Fibroblast of skin of scalp (primary cell): ENCODE data around the gene PABPN1. TPM values are rescaled to one million over a fixed set of nuclear protein-coding genes. Genes with fewer than 3 reads are reported as not detected.
"Not testable (repeated sequence)": the region's sequence is repeated elsewhere in the genome, so short reads cannot be mapped to it uniquely, and the experiment has no call there.

Source experiments
- DNase-seq: peaks from one replicate; pipeline ENCODE4 v3.0.0-alpha.2; 2013
- polyA plus RNA-seq, 2 experiments: library from polyadenylated mRNA; unstranded; fragments of 120-200 nt; gene quantifications; one replicate each; pipeline ENCODE4 v1.2.1, GENCODE V29; 2013; ENCODE audit not compliant: insufficient read length in 2 of 2

PABPN1 gene
- 125 TPM for polyA plus RNA-seq (2013, experiment 1 of 2; ENCODE audit: insufficient read length)
- polyA plus RNA-seq (2013, experiment 2 of 2; ENCODE audit: insufficient read length), result 123 TPM

- peak; percentile 100 for DNase-seq
Measured at GRCh38 chr14:23320584-23321571, at the start of gene PABPN1. Gene PABPN1, plus strand, starts transcription at chr14:23321457. Its CDS starts 13 bp downstream, at chr14:23321470.

- no peak for DNase-seq
Measured at GRCh38 chr14:23275412-23275811, 45.8 kb upstream of the PABPN1 start.

GRCh38 chr14:23277189-23277588 lies 44.1 kb upstream of the PABPN1 start:
- no peak for DNase-seq

GRCh38 chr14:23277928-23278327 lies 43.3 kb upstream of the PABPN1 start:
- not testable (repeated sequence) for DNase-seq

GRCh38 chr14:23281247-23281646 lies 40.0 kb upstream of the PABPN1 start:
- no peak for DNase-seq

GRCh38 chr14:23284654-23285529 lies 36.4 kb upstream of the PABPN1 start:
- DNase-seq, result no peak

- no peak for DNase-seq
Measured at GRCh38 chr14:23285530-23286019, 35.7 kb upstream of the PABPN1 start.

- peak; percentile 99 for DNase-seq
Measured at GRCh38 chr14:23286020-23286901, 35.0 kb upstream of the PABPN1 start, which contains the start of gene HOMEZ. Gene HOMEZ, minus strand, starts transcription at chr14:23286132. Its CDS starts 180 bp downstream, at chr14:23285952.

GRCh38 chr14:23286902-23287479 lies 34.3 kb upstream of the PABPN1 start:
- no peak for DNase-seq

GRCh38 chr14:23294734-23295561 lies 26.3 kb upstream of the PABPN1 start:
- DNase-seq, result peak; percentile 69

- no peak for DNase-seq
Measured at GRCh38 chr14:23296012-23296777, 25.1 kb upstream of the PABPN1 start.

GRCh38 chr14:23297096-23297495 lies 24.2 kb upstream of the PABPN1 start:
- no peak for DNase-seq

GRCh38 chr14:23297611-23298277 lies 23.5 kb upstream of the PABPN1 start:
- DNase-seq, result no peak

- peak; percentile 54 for DNase-seq
Measured at GRCh38 chr14:23299211-23299957, 21.9 kb upstream of the PABPN1 start.

GRCh38 chr14:23299986-23300686 lies 21.1 kb upstream of the PABPN1 start:
- no peak for DNase-seq

- peak; percentile 17 for DNase-seq
Measured at GRCh38 chr14:23300687-23301223, 20.5 kb upstream of the PABPN1 start.
